ENCODE measurements around the gene PRELID2.
"Not testable (repeated sequence)": the region's sequence is repeated elsewhere in the genome, so short reads cannot be mapped to it uniquely, and the experiment has no call there.

The PRELID2 gene

DNA sequence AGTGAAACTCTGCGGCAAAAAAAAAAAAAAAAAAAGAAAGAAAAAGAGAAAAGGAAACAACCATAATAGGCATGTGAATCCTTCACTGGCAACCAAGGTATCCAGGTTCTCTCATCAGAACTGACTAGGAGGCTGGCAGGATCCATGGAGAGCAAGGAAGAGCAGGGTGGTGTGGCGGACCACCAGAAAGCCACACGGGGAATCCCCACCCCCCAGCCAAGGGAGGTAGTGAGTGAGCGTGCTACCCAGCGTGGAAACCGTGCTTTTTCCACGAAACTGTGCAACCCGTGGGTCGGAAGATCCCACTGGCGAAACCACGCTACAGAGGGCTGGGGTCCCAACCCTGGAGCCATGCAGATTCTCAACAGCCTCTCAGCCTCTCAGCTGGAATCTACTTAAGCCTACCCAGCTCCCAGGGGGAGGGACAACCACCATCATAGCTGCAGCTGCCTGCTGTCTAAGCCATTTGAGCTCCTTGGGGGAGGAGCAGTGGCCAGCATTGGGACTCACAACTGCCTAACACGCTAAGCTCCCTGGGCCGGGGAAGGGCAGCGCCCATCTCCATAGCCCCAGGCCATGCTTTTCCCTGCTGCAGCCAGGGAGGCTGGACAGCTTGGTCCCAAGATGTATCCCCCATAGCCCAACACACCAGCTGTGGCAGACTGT lies 91.6 kb downstream of the PRELID2 start:
- TF ChIP-seq, protein P1, sequence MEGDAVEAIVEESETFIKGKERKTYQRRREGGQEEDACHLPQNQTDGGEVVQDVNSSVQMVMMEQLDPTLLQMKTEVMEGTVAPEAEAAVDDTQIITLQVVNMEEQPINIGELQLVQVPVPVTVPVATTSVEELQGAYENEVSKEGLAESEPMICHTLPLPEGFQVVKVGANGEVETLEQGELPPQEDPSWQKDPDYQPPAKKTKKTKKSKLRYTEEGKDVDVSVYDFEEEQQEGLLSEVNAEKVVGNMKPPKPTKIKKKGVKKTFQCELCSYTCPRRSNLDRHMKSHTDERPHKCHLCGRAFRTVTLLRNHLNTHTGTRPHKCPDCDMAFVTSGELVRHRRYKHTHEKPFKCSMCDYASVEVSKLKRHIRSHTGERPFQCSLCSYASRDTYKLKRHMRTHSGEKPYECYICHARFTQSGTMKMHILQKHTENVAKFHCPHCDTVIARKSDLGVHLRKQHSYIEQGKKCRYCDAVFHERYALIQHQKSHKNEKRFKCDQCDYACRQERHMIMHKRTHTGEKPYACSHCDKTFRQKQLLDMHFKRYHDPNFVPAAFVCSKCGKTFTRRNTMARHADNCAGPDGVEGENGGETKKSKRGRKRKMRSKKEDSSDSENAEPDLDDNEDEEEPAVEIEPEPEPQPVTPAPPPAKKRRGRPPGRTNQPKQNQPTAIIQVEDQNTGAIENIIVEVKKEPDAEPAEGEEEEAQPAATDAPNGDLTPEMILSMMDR (IDR thresholded peaks at IDR 0.05): no peak
- H3K27ac ChIP-seq: no peak overlapping the region
- no peaks in the 10 kb centered on the region for H3K9me3 ChIP-seq
- H3K36me3 ChIP-seq: no peaks in the 10 kb centered on the region
- H3K4me1 ChIP-seq (ENCODE audit: control insufficient read depth in 1 of 2, insufficient read depth in 1 of 2, low read depth in 1 of 2, low read length in 1 of 2): no peaks in the 10 kb centered on the region
- no peaks in the 10 kb centered on the region for H3K27me3 ChIP-seq
- no peak overlapping the region for H3K4me3 ChIP-seq (ENCODE audit: low read depth in 1 of 2, low read length in 1 of 2)

DNA sequence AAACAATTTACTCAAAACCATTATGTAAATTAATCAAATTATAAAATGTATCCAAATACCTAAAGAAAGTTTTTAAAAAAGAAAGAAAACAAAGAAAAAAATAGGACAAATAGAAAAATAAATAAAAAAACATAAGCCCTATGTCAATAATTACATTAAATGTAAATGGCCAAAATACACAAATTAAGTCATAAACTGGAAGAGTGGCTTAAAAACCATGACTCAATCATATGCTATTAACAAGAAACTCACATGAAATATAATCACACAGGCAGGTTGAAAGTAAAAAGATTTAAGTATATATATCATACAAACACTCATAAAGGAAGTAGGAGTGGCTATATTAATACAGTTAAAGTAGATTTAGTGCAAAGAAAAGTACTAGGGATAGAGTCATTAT lies 95.3 kb downstream of the PRELID2 start:
- Histone ChIP-seq H3K4me1 (ENCODE audit: control insufficient read depth in 1 of 2, insufficient read depth in 1 of 2, low read depth in 1 of 2, low read length in 1 of 2) (no peaks in the 10 kb centered on the region), H3K27ac (no peak overlapping the region), H3K9me3 (no peaks in the 10 kb centered on the region), H3K27me3 (no peaks in the 10 kb centered on the region), H3K36me3 (no peaks in the 10 kb centered on the region), H3K4me3 (ENCODE audit: low read depth in 1 of 2, low read length in 1 of 2) (no peak overlapping the region)
- TF ChIP-seq, protein P1 (IDR thresholded peaks at IDR 0.05): no peak

GRCh38 chr5:145738227-145738626 lies 96.9 kb downstream of the PRELID2 start:
- no peaks in the 10 kb centered on the region for H3K27me3 ChIP-seq
- H3K4me1 ChIP-seq (ENCODE audit: control insufficient read depth in 1 of 2, insufficient read depth in 1 of 2, low read depth in 1 of 2, low read length in 1 of 2): no peaks in the 10 kb centered on the region
- H3K27ac ChIP-seq: no peak overlapping the region
- no peaks in the 10 kb centered on the region for H3K9me3 ChIP-seq
- no peak overlapping the region for H3K4me3 ChIP-seq (ENCODE audit: low read depth in 1 of 2, low read length in 1 of 2)
- TF ChIP-seq, protein P1 (IDR thresholded peaks at IDR 0.05): no peak
- no peaks in the 10 kb centered on the region for H3K36me3 ChIP-seq

DNA sequence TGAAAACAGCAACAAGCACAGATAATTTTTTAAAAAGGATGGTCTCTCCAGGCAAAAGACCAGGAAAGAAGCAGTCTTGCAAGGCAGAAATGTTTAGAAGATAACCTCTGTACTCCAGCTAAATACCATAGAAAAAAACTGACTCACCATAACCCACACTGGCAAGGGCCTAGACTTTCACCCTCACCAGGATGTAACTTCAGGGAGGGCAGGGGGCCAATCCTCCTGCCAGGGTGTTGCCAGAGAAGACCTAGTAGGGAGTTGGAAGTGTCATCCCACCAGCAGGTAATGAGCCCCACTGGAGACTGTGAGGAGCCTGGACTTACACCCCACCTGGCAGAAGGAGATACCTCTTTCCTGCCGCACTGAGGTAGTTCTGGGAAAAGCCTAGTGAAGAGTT lies 97.6 kb downstream of the PRELID2 start:
- TF ChIP-seq, protein P1 (IDR thresholded peaks at IDR 0.05): no peak
- Histone ChIP-seq H3K27me3 (no peaks in the 10 kb centered on the region), H3K27ac (no peak overlapping the region), H3K4me1 (ENCODE audit: control insufficient read depth in 1 of 2, insufficient read depth in 1 of 2, low read depth in 1 of 2, low read length in 1 of 2) (no peaks in the 10 kb centered on the region), H3K9me3 (no peaks in the 10 kb centered on the region), H3K4me3 (ENCODE audit: low read depth in 1 of 2, low read length in 1 of 2) (no peak overlapping the region), H3K36me3 (no peaks in the 10 kb centered on the region)

GRCh38 chr5:145729956-145730355 lies 105.2 kb downstream of the PRELID2 start:
- H3K27me3 ChIP-seq; H3K4me3 ChIP-seq (ENCODE audit: low read depth in 1 of 2, low read length in 1 of 2); H3K9me3 ChIP-seq; H3K4me1 ChIP-seq (ENCODE audit: control insufficient read depth in 1 of 2, insufficient read depth in 1 of 2, low read depth in 1 of 2, low read length in 1 of 2); H3K36me3 ChIP-seq; H3K27ac ChIP-seq: not testable (repeated sequence)

- no peaks in the 10 kb centered on the region for H3K27me3 ChIP-seq
- no peak overlapping the region for H3K27ac ChIP-seq
- TF ChIP-seq, protein P1 (IDR thresholded peaks at IDR 0.05): no peak
- H3K36me3 ChIP-seq: no peaks in the 10 kb centered on the region
- H3K4me3 ChIP-seq (ENCODE audit: low read depth in 1 of 2, low read length in 1 of 2): no peak overlapping the region
- H3K9me3 ChIP-seq: no peaks in the 10 kb centered on the region
- H3K4me1 ChIP-seq (ENCODE audit: control insufficient read depth in 1 of 2, insufficient read depth in 1 of 2, low read depth in 1 of 2, low read length in 1 of 2): no peaks in the 10 kb centered on the region
Measured at GRCh38 chr5:145723516-145723915, 111.6 kb downstream of the PRELID2 start.

All from neutrophil (primary cell).